ENCODE results near the gene KRTAP12-4. TPM values are rescaled to one million over a fixed set of nuclear protein-coding genes. Genes with fewer than 3 reads are reported as not detected.

KRTAP12-4 gene
- total RNA-seq, 1 donor from 2014 or later: not detected

GRCh38 chr21:44637018-44637850 lies 17.2 kb downstream of the KRTAP12-4 start, which contains the start of gene KRTAP10-10:
TSS of gene KRTAP10-10 (plus strand) at chr21:44637356. CDS start at chr21:44637418, 62 bp downstream.
- H3K27me3 Mint-ChIP-seq (ENCODE audit: unreplicated experiment): no peaks in the 10 kb centered on the region
- peaks cover 22% of the 10 kb centered on the region for H3K36me3 Mint-ChIP-seq (ENCODE audit: unreplicated experiment)
- peak within 1 kb of the TSS; percentile 67 for H3K27ac Mint-ChIP-seq (ENCODE audit: unreplicated experiment)
- peak within 1 kb of the TSS; percentile 64 for H3K4me3 Mint-ChIP-seq (ENCODE audit: unreplicated experiment)
- peaks cover 11% of the 10 kb centered on the region for H3K9me3 Mint-ChIP-seq (ENCODE audit: unreplicated experiment)
- DNase-seq: peak; percentile 38
- peaks cover 3% of the 10 kb centered on the region for H3K4me1 Mint-ChIP-seq (ENCODE audit: low read depth, unreplicated experiment)
- TF ChIP-seq CTCF (IDR thresholded peaks at IDR 0.05; ENCODE audit: partially characterized antibody, unreplicated experiment): no peak

GRCh38 chr21:44636209-44637017 lies 18.0 kb downstream of the KRTAP12-4 start:
- H3K4me1 Mint-ChIP-seq (ENCODE audit: low read depth, unreplicated experiment): peaks cover 3% of the 10 kb centered on the region
- H3K27ac Mint-ChIP-seq (ENCODE audit: unreplicated experiment): no peak overlapping the region
- peaks cover 30% of the 10 kb centered on the region for H3K36me3 Mint-ChIP-seq (ENCODE audit: unreplicated experiment)
- no peaks in the 10 kb centered on the region for H3K27me3 Mint-ChIP-seq (ENCODE audit: unreplicated experiment)
- H3K9me3 Mint-ChIP-seq (ENCODE audit: unreplicated experiment): peaks cover 13% of the 10 kb centered on the region
- no peak for TF ChIP-seq CTCF (IDR thresholded peaks at IDR 0.05; ENCODE audit: partially characterized antibody, unreplicated experiment)
- no peak overlapping the region for H3K4me3 Mint-ChIP-seq (ENCODE audit: unreplicated experiment)
- no peak for DNase-seq

GRCh38 chr21:44632067-44632466 lies 22.4 kb downstream of the KRTAP12-4 start:
- H3K9me3 Mint-ChIP-seq (ENCODE audit: unreplicated experiment): peaks cover 15% of the 10 kb centered on the region
- no peak overlapping the region for H3K4me3 Mint-ChIP-seq (ENCODE audit: unreplicated experiment)
- no peak overlapping the region for H3K27ac Mint-ChIP-seq (ENCODE audit: unreplicated experiment)
- H3K36me3 Mint-ChIP-seq (ENCODE audit: unreplicated experiment): peaks cover 35% of the 10 kb centered on the region
- no peak for TF ChIP-seq CTCF (IDR thresholded peaks at IDR 0.05; ENCODE audit: partially characterized antibody, unreplicated experiment)
- peaks cover 3% of the 10 kb centered on the region for H3K27me3 Mint-ChIP-seq (ENCODE audit: unreplicated experiment)
- H3K4me1 Mint-ChIP-seq (ENCODE audit: low read depth, unreplicated experiment): peaks cover 2% of the 10 kb centered on the region
- DNase-seq: no peak

- no peak for DNase-seq
- H3K9me3 Mint-ChIP-seq (ENCODE audit: unreplicated experiment): peaks cover 15% of the 10 kb centered on the region
- H3K4me1 Mint-ChIP-seq (ENCODE audit: low read depth, unreplicated experiment): peaks cover 2% of the 10 kb centered on the region
- H3K27ac Mint-ChIP-seq (ENCODE audit: unreplicated experiment): no peak overlapping the region
- H3K4me3 Mint-ChIP-seq (ENCODE audit: unreplicated experiment): no peak overlapping the region
- TF ChIP-seq CTCF (IDR thresholded peaks at IDR 0.05; ENCODE audit: partially characterized antibody, unreplicated experiment): no peak
- peaks cover 35% of the 10 kb centered on the region for H3K36me3 Mint-ChIP-seq (ENCODE audit: unreplicated experiment)
- H3K27me3 Mint-ChIP-seq (ENCODE audit: unreplicated experiment): peaks cover 3% of the 10 kb centered on the region
These were observed 24.0 kb downstream of the KRTAP12-4 start for GRCh38 chr21:44630440-44630839.

Measured in glutamatergic neuron (in vitro differentiated cells).